ENCODE measurements around the gene CALM1. TPM values are rescaled to one million over a fixed set of nuclear protein-coding genes. Genes with fewer than 3 reads are reported as not detected.
"Not testable (repeated sequence)": the region's sequence is repeated elsewhere in the genome, so short reads cannot be mapped to it uniquely, and the experiment has no call there.

Gene CALM1
- total RNA-seq, 1 donor from 2014 or later = 236 TPM

GRCh38 chr14:90383731-90384542 lies 12.9 kb upstream of the CALM1 start:
- DNase-seq = peak; percentile 79

- no peak for DNase-seq
Measured at GRCh38 chr14:90384543-90384911, 12.3 kb upstream of the CALM1 start.

- no peak for DNase-seq
Measured at GRCh38 chr14:90386321-90386720, 10.5 kb upstream of the CALM1 start.

GRCh38 chr14:90387206-90387760 lies 9.5 kb upstream of the CALM1 start:
- no peak for DNase-seq

GRCh38 chr14:90388437-90388836 lies 8.4 kb upstream of the CALM1 start:
- no peak for DNase-seq

GRCh38 chr14:90388982-90389381 lies 7.8 kb upstream of the CALM1 start:
- DNase-seq = no peak

- no peak for DNase-seq
Measured at GRCh38 chr14:90393966-90394365, 2.9 kb upstream of the CALM1 start.

GRCh38 chr14:90394782-90395181 lies 2.0 kb upstream of the CALM1 start:
- DNase-seq = not testable (repeated sequence)

GRCh38 chr14:90397425-90398314 lies 841 bp downstream of the CALM1 start:
- peak; percentile 79 for DNase-seq

GRCh38 chr14:90398315-90398839 lies 1.5 kb downstream of the CALM1 start:
- peak; percentile 60 for DNase-seq

- no peak for DNase-seq
Measured at GRCh38 chr14:90398841-90399540, 2.2 kb downstream of the CALM1 start.

- DNase-seq = peak; percentile 97
Measured at GRCh38 chr14:90399541-90400444, 3.0 kb downstream of the CALM1 start.

- no peak for DNase-seq
Measured at GRCh38 chr14:90400904-90401561, 4.2 kb downstream of the CALM1 start.

GRCh38 chr14:90402016-90402415 lies 5.2 kb downstream of the CALM1 start:
- no peak for DNase-seq

GRCh38 chr14:90403065-90403464 lies 6.2 kb downstream of the CALM1 start:
- DNase-seq = no peak

- no peak for DNase-seq
Measured at GRCh38 chr14:90405101-90405500, 8.3 kb downstream of the CALM1 start.

GRCh38 chr14:90405755-90406154 lies 8.9 kb downstream of the CALM1 start:
- no peak for DNase-seq

- no peak for DNase-seq
Measured at GRCh38 chr14:90406384-90406798, 9.6 kb downstream of the CALM1 start.

- DNase-seq = no peak
Measured at GRCh38 chr14:90407230-90407629, 10.4 kb downstream of the CALM1 start.

GRCh38 chr14:90408713-90409112 lies 11.9 kb downstream of the CALM1 start:
- no peak for DNase-seq
